ENCODE results near the gene CDC23. TPM values are rescaled to one million over a fixed set of nuclear protein-coding genes. Genes with fewer than 3 reads are reported as not detected.

The CDC23 gene
- total RNA-seq, 1 experiment from 2014 or later, result 40.0 TPM

GRCh38 chr5:138192826-138193225 is 20.3 kb downstream of the CDC23 start (continued):
- TF ChIP-seq ZBTB33 (IDR thresholded peaks at IDR 0.05; ENCODE audit: extremely low read depth, insufficient replicate concordance, low read length), result no peak
- no peak for TF ChIP-seq SIN3A (IDR thresholded peaks at IDR 0.05; ENCODE audit: low read depth)
- no peak for TF ChIP-seq ELF1 (IDR thresholded peaks at IDR 0.05; ENCODE audit: borderline replicate concordance, low read depth)
- TF ChIP-seq YY1 (IDR thresholded peaks at IDR 0.05; ENCODE audit: extremely low read depth, insufficient replicate concordance, low read depth, low read length), result no peak
- TF ChIP-seq FOSL1 (IDR thresholded peaks at IDR 0.05; ENCODE audit: low read depth), result no peak
- TF ChIP-seq EGR1 (IDR thresholded peaks at IDR 0.05; ENCODE audit: low read depth), result no peak
- TF ChIP-seq SP1 (IDR thresholded peaks at IDR 0.05; ENCODE audit: low read depth), result no peak

- H3K36me3 ChIP-seq (ENCODE audit: control insufficient read depth in 1 of 2, insufficient read depth in 2 of 2, low read length in 2 of 2), result peaks cover 71% of the 10 kb centered on the region in 2 experiments
- ATAC-seq (no peak), DNase-seq (ENCODE audit: low read depth, low spot score) (no peak)
- H3K79me2 ChIP-seq (ENCODE audit: insufficient read depth, low read length), result no peaks in the 10 kb centered on the region; the same call in 1 of the 2 replicates
- no peak overlapping the region for H3K4me2 ChIP-seq (ENCODE audit: low read length)
- H3K9me2 ChIP-seq (ENCODE audit: insufficient read depth), result no peaks in the 10 kb centered on the region
- H3K27me3 ChIP-seq (ENCODE audit: insufficient read depth, low read length), result no peaks in the 10 kb centered on the region
- TF ChIP-seq SP1 (IDR thresholded peaks at IDR 0.05; ENCODE audit: low read depth) (no peak), YY1 (IDR thresholded peaks at IDR 0.05; ENCODE audit: extremely low read depth, insufficient replicate concordance, low read depth, low read length) (no peak), CTCF (IDR thresholded peaks at IDR 0.05 in 2 of 3, conservative IDR thresholded peaks at IDR 0.05 in 1 of 3; ENCODE audit: borderline replicate concordance in 1 of 3, insufficient read depth in 1 of 3, low read depth in 2 of 3, low read length in 2 of 3) (no peak), RAD21 (IDR thresholded peaks at IDR 0.05; ENCODE audit: low read depth) (no peak), CEBPB (IDR thresholded peaks at IDR 0.05; ENCODE audit: low read depth) (no peak), POLR2A (IDR thresholded peaks at IDR 0.05; ENCODE audit: borderline replicate concordance, extremely low read depth, insufficient read depth, insufficient read length) (no peak)
- H3K4me3 ChIP-seq (replicated peaks in 1 of 2; ENCODE audit: low read depth in 1 of 2, low read length in 2 of 2), result no peak overlapping the region
- no peak overlapping the region for H3K9ac ChIP-seq (ENCODE audit: low read length)
- H3K9me3 ChIP-seq (ENCODE audit: control insufficient read depth in 1 of 2, insufficient read depth in 1 of 2, low read depth in 1 of 2, low read length in 2 of 2), result no peaks in the 10 kb centered on the region
- CTCF ChIA-PET, result interaction anchor here (1.5 kb wide), 1 partner anchor 9 kb away, joined by 3 read pairs; no protein-coding TSS in a partner anchor
- RAD21 ChIA-PET (ENCODE audit: low non-redundant PET in 1 of 2, low total read pairs in 2 of 2, uncharacterized antibody in 2 of 2, unreplicated experiment in 2 of 2), result no interaction called here
- POLR2A ChIA-PET, result interaction anchor here (0.8 kb wide), 1 partner anchor 12 kb away, joined by 3 read pairs; no protein-coding TSS in a partner anchor
- BruUV-seq (replicated peaks), result no TSS peak
- no peak overlapping the region for H2AFZ ChIP-seq (ENCODE audit: low read depth, low read length, poor library complexity, severe bottlenecking)
- no peaks in the 10 kb centered on the region for H3K4me1 ChIP-seq (ENCODE audit: control insufficient read depth in 1 of 2, insufficient read depth in 2 of 2, low read length in 2 of 2)
- intact Hi-C loops (cut with micrococcal nuclease), result loop anchor here (10.0 kb wide), 1 partner anchor 356 kb away; the partner anchor contains the start of gene ETF1
- no peak overlapping the region for H3K27ac ChIP-seq (ENCODE audit: low read depth, low read length)
- no peaks in the 10 kb centered on the region for H4K20me1 ChIP-seq (ENCODE audit: insufficient read depth)
These were observed 24.5 kb downstream of the CDC23 start for GRCh38 chr5:138188626-138189025.

Data from HCT116 (cell line).